Calu3 (cell line): Measurements from ENCODE around the gene PIP4K2C. TPM values are rescaled to one million over a fixed set of nuclear protein-coding genes. Genes with fewer than 3 reads are reported as not detected.

Experiments used
- BruUV-seq: library from RNA; stranded (reverse); fragments of 400-500 nt; replicated peaks from 2 replicates; lab custom pipeline; 2021; lab: Mats Ljungman, UMichigan
- CTCF ChIA-PET: fragments of 300-600 bp; sonication (Branson Sonifier 250); formaldehyde crosslinking; loops from one replicate; lab custom pipeline; 2022; ENCODE audit warnings: antibody characterized with exemption; lab: Charles Lee
- DNase-seq: peaks from one replicate; pipeline ENCODE4 v3.0.0; 2022
- H3K27ac Mint-ChIP-seq: one replicate; pipeline ENCODE4 v1.8.0; 2022; ENCODE audit warnings: mixed read lengths; ENCODE audit not compliant: unreplicated experiment
- H3K27me3 Mint-ChIP-seq: one replicate; pipeline ENCODE4 v1.8.0; 2022; ENCODE audit warnings: mixed read lengths; ENCODE audit not compliant: unreplicated experiment
- H3K36me3 Mint-ChIP-seq: one replicate; pipeline ENCODE4 v1.8.0; 2022; ENCODE audit warnings: mild to moderate bottlenecking, moderate library complexity, mixed read lengths; ENCODE audit not compliant: insufficient read depth, unreplicated experiment
- H3K4me1 Mint-ChIP-seq: one replicate; pipeline ENCODE4 v1.8.0; 2022; ENCODE audit warnings: mild to moderate bottlenecking, low read depth, mixed read lengths; ENCODE audit not compliant: unreplicated experiment
- H3K4me3 Mint-ChIP-seq: one replicate; pipeline ENCODE4 v1.8.0; 2022; ENCODE audit warnings: mild to moderate bottlenecking, low read depth, moderate library complexity, mixed read lengths; ENCODE audit not compliant: unreplicated experiment
- H3K9me3 Mint-ChIP-seq: one replicate; pipeline ENCODE4 v1.8.0; 2022; ENCODE audit warnings: low read depth, mixed read lengths; ENCODE audit not compliant: unreplicated experiment
- intact Hi-C: fragments of 100-400 bp; cut with micrococcal nuclease; formaldehyde crosslinking; loops from one replicate; pipeline ENCODE4 v1.10.0; 2022; ENCODE audit not compliant: unreplicated experiment
- total RNA-seq: library from RNA; stranded (reverse); gene quantifications from 2 replicates; pipeline ENCODE4 v1.2.3, GENCODE V29; 2022
- TF ChIP-seq, protein P1 (sequence below): fragments of 200-600 bp; IDR thresholded peaks from one replicate; pipeline ENCODE4 v1.8.0; 2022; ENCODE audit warnings: antibody characterized with exemption; ENCODE audit not compliant: unreplicated experiment

PIP4K2C gene
- total RNA-seq, 1 experiment from 2014 or later = 66.3 TPM

DNA sequence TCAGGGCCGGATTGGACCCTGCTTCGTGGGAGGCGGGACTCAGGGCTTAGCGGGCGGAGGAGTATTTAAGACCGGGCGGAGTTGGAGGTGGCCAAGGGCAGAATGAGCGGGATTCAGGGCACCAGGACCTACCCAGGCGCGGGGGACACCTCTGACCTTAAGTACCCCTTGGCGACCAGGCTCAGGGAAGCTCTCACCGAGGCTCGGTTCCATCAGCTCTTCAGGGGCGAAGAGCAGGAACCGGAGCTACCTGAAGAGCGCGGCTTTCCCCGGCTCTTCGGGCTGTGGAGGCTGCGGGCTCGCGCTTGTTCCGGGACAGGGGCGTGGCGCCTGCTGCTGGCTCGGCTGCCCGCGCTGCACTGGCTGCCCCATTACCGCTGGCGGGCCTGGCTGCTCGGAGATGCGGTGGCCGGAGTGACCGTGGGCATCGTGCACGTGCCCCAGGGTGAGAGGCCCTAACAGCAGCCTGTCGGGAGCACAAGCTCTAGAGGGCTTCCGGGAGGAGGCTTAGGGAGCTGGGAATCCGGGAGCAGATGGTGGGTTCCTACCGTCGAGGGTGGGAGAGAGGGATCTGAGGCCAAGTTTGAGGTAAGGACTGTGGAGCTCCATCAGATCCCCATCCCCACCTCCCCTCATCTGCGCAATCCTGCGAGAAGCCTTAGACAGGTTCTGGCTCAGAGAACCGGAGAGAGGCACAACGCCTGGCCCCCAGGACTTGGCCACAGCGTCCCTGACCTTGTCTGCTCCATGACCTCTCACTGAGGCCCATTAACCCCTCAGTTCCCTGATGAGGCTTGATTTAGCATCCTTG, 28.6 kb downstream of the PIP4K2C start:
- Mint-ChIP-seq H3K36me3 (no peaks in the 10 kb centered on the region), H3K27ac (no peak overlapping the region), H3K27me3 (peaks cover 100% of the 10 kb centered on the region), H3K4me3 (no peak overlapping the region), H3K9me3 (no peaks in the 10 kb centered on the region), H3K4me1 (peaks cover 15% of the 10 kb centered on the region)
- peak; percentile 52 for DNase-seq
- CTCF ChIA-PET = interaction anchor here (1.1 to 2.7 kb wide), 4 partner anchors 12 to 38 kb away, joined by 3 to 16 read pairs (median 4); no protein-coding TSS in a partner anchor
- no TSS peak for BruUV-seq
- intact Hi-C loops = loop anchor here (10.0 kb wide), 1 partner anchor 165 kb away; the partner anchor contains the start of genes GLI1 and INHBE
- TF ChIP-seq, protein P1, sequence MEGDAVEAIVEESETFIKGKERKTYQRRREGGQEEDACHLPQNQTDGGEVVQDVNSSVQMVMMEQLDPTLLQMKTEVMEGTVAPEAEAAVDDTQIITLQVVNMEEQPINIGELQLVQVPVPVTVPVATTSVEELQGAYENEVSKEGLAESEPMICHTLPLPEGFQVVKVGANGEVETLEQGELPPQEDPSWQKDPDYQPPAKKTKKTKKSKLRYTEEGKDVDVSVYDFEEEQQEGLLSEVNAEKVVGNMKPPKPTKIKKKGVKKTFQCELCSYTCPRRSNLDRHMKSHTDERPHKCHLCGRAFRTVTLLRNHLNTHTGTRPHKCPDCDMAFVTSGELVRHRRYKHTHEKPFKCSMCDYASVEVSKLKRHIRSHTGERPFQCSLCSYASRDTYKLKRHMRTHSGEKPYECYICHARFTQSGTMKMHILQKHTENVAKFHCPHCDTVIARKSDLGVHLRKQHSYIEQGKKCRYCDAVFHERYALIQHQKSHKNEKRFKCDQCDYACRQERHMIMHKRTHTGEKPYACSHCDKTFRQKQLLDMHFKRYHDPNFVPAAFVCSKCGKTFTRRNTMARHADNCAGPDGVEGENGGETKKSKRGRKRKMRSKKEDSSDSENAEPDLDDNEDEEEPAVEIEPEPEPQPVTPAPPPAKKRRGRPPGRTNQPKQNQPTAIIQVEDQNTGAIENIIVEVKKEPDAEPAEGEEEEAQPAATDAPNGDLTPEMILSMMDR = no peak

DNA sequence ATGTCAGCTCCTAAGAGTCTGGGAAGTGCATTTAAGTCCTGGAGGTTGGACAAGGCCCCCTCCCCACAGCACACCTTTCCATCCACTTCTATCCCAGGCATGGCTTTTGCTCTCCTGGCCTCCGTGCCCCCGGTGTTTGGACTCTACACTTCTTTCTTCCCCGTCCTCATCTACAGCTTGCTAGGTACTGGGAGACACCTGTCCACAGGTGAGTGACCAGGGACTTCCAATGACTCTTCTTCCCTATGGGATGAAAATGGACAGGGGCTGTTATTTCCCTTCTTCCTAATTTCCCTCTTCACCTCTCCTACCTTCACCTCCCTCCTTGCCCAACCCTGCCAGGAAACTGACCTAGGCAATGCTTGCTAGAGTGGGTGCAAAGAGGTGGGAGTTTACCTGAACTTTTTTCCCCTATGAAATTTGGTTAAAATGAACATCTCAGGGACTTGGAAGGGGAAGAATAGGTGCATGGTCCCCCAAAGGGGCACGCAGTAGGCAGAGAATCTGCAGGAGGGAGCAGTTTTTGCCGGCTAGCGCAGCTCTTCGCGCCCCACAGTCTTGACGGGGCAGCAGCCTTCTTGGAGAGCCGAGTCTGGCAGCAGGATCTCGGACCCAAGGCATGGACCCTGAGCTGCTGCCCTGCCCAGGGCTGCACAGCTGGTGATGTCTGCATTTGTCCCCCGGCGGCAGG, 29.4 kb downstream of the PIP4K2C start:
- Mint-ChIP-seq H3K4me3 (peak overlapping the region; percentile 67), H3K36me3 (no peaks in the 10 kb centered on the region), H3K4me1 (peaks cover 15% of the 10 kb centered on the region), H3K27ac (no peak overlapping the region), H3K27me3 (peaks cover 100% of the 10 kb centered on the region), H3K9me3 (no peaks in the 10 kb centered on the region)
- intact Hi-C loops = loop anchor here (10.0 kb wide), 1 partner anchor 166 kb away; the partner anchor contains the start of genes GLI1 and INHBE
- TF ChIP-seq, protein P1 = no peak
- BruUV-seq = no TSS peak
- CTCF ChIA-PET = interaction anchor here (1.1 to 2.7 kb wide), 4 partner anchors 13 to 38 kb away, joined by 3 to 16 read pairs (median 4); no protein-coding TSS in a partner anchor
- no peak for DNase-seq

DNA sequence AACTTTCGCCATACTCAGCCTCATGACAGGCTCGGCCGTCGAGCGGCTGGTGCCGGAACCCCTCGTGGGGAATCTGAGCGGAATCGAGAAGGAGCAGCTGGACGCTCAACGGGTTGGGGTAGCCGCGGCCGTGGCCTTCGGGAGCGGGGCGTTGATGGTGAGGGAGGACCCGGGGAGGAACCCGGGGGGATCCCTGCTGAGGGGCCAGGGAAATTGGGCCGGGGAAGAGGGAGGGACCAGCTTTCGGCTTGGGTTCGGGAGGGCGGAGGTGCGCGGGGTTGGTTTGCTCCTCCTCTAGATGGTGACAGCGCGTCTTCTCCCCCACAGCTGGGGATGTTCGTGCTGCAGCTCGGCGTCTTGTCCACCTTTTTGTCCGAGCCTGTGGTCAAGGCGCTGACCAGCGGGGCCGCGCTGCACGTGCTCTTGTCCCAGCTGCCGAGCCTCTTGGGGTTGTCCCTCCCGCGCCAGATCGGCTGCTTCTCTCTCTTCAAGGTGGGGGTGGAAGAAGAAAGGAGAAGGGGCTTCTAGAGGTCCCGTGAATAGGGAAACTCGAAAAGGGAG, 30.0 kb downstream of the PIP4K2C start:
- Mint-ChIP-seq H3K27me3 (peaks cover 100% of the 10 kb centered on the region), H3K4me3 (peak overlapping the region; percentile 67)

More for the DNA sequence above, 30.0 kb downstream of the PIP4K2C start:
- BruUV-seq = no TSS peak
- no peaks in the 10 kb centered on the region for H3K36me3 Mint-ChIP-seq
- H3K27ac Mint-ChIP-seq = no peak overlapping the region
- peaks cover 15% of the 10 kb centered on the region for H3K4me1 Mint-ChIP-seq
- intact Hi-C loops = loop anchor here (1.0 to 10.0 kb wide), 2 partner anchors 38 to 166 kb away; partner anchors contain the start of genes GLI1 and INHBE
- CTCF ChIA-PET = interaction anchor here (0.6 to 2.7 kb wide), 4 partner anchors 14 to 1325 kb away, joined by 3 to 16 read pairs (median 4); no protein-coding TSS in a partner anchor
- H3K9me3 Mint-ChIP-seq = no peaks in the 10 kb centered on the region
- TF ChIP-seq, protein P1 = no peak
- DNase-seq = no peak
